Endothelial cell of umbilical vein (primary cell): ENCODE measurements around the gene EMP2. TPM values are rescaled to one million over a fixed set of nuclear protein-coding genes. Genes with fewer than 3 reads are reported as not detected.

Source experiments
- BruUV-seq: library from RNA; stranded (reverse); fragments of 400-500 nt; replicated peaks from 2 replicates; lab custom pipeline; 2021; lab: Mats Ljungman, UMichigan
- CTCF ChIA-PET: fragments of 300-600, 350-600 bp; sonication (Branson Sonifier 250); formaldehyde crosslinking; loops from one replicate; lab custom pipeline; 2021; ENCODE audit warnings: antibody characterized with exemption, inconsistent platforms; lab: Charles Lee
- POLR2A ChIA-PET: fragments of 300-600, 350-600 bp; sonication (Branson Sonifier 250); formaldehyde crosslinking; loops from one replicate; lab custom pipeline; 2021; ENCODE audit warnings: antibody characterized with exemption, inconsistent platforms; lab: Charles Lee
- DNase-seq: peaks from one replicate; pipeline ENCODE4 v3.0.0-alpha.2; 2011; ENCODE audit warnings: low read depth, low spot score
- FAIRE-seq: peaks from 2 replicates; lab custom pipeline; 2011; peaks lifted over from hg19 to GRCh38; lab: Jason Lieb, UNC
- H2AFZ ChIP-seq: 2 replicates; pipeline ENCODE4 v1.6.0; 2012; ENCODE audit warnings: low read depth, low read length, control low read depth, inconsistent platforms
- H3K27ac ChIP-seq: 2 replicates; pipeline ENCODE4 v1.5.1; 2011; ENCODE audit warnings: low read depth, mild to moderate bottlenecking, control low read depth, low read length, moderate library complexity; ENCODE audit not compliant: insufficient read depth
- H3K27me3 ChIP-seq, 2 experiments: 2 replicates each; pipeline versions ENCODE4 v1.6.0 to v1.6.1; 2011; ENCODE audit warnings: low read length in 2 of 2, mixed read lengths in 1 of 2; ENCODE audit not compliant: control insufficient read depth in 2 of 2, insufficient read depth in 2 of 2
- H3K36me3 ChIP-seq, 2 experiments: 2 replicates in 1 of 2; 3 replicates in 1 of 2; pipeline ENCODE4 v1.5.1; 2011; ENCODE audit warnings: low read length in 2 of 2, mild to moderate bottlenecking in 1 of 2, moderate library complexity in 1 of 2; ENCODE audit not compliant: control insufficient read depth in 2 of 2, insufficient read depth in 2 of 2; ENCODE audit errors: extremely low read depth in 1 of 2
- H3K4me1 ChIP-seq: 3 replicates; pipeline ENCODE4 v1.5.1; 2011; ENCODE audit warnings: mild to moderate bottlenecking, low read length; ENCODE audit not compliant: control insufficient read depth, insufficient read depth; ENCODE audit errors: extremely low read depth
- H3K4me2 ChIP-seq: 2 replicates; pipeline ENCODE4 v1.6.1; 2011; ENCODE audit warnings: low read length, control low read depth, mixed read lengths; ENCODE audit not compliant: insufficient read depth
- H3K4me3 ChIP-seq, 3 experiments: fragments of 200-600 bp in 1 of 3; sonication (generic), shearing (Covaris generic) in 1 of 3; replicated peaks in 1 of 3; 2 replicates each; pipeline ENCODE4 v1.5.1; 2011 to 2016; ENCODE audit warnings: control low read depth in 3 of 3, low read length in 3 of 3, mild to moderate bottlenecking in 2 of 3, inconsistent platforms in 1 of 3, low read depth in 1 of 3, moderate library complexity in 1 of 3; ENCODE audit not compliant: insufficient read depth in 1 of 3
- H3K79me2 ChIP-seq: 2 replicates; pipeline ENCODE4 v1.6.0; 2012; ENCODE audit warnings: low read length, inconsistent platforms; ENCODE audit not compliant: control insufficient read depth, insufficient read depth
- H3K9ac ChIP-seq: replicated peaks from 2 replicates; pipeline ENCODE3; 2011; ENCODE audit warnings: low read length, control low read depth; ENCODE audit not compliant: insufficient read depth; ENCODE audit errors: extremely low read depth
- H3K9me1 ChIP-seq: replicated peaks from 3 replicates; pipeline ENCODE4 v1.6.0; 2011; ENCODE audit warnings: mild to moderate bottlenecking, low read length; ENCODE audit not compliant: control insufficient read depth, insufficient read depth; ENCODE audit errors: extremely low read depth
- H3K9me3 ChIP-seq: replicated peaks from 2 replicates; pipeline ENCODE4 v1.5.1; 2012; ENCODE audit warnings: low read length, inconsistent platforms; ENCODE audit not compliant: control insufficient read depth, insufficient read depth
- H4K20me1 ChIP-seq: replicated peaks from 2 replicates; pipeline ENCODE3; 2011; ENCODE audit warnings: mild to moderate bottlenecking, low read length; ENCODE audit not compliant: control insufficient read depth, insufficient read depth; ENCODE audit errors: extremely low read depth
- EZH2 ChIP-seq: IDR thresholded peaks from 2 replicates; pipeline ENCODE4 v1.6.1; 2012; ENCODE audit warnings: borderline replicate concordance, low read depth, mild to moderate bottlenecking, moderate library complexity, low read length, inconsistent platforms; ENCODE audit not compliant: severe bottlenecking
- FOS ChIP-seq: IDR thresholded peaks from 2 replicates; pipeline ENCODE4 v1.6.1; 2011; ENCODE audit warnings: mild to moderate bottlenecking, low read length, moderate library complexity, borderline replicate concordance; ENCODE audit not compliant: insufficient read depth
- GATA2 ChIP-seq: IDR thresholded peaks from 2 replicates; pipeline ENCODE4 v1.7.0; 2011; ENCODE audit warnings: low read depth, mild to moderate bottlenecking, moderate library complexity, mixed read lengths, low read length; ENCODE audit not compliant: insufficient read length, insufficient read depth
- JUN ChIP-seq: IDR thresholded peaks from 2 replicates; pipeline ENCODE4 v1.6.1; 2011; ENCODE audit warnings: borderline replicate concordance, low read depth; ENCODE audit not compliant: insufficient read length, insufficient read depth
- MYC ChIP-seq: IDR thresholded peaks from one replicate; pipeline ENCODE4 v1.6.1; 2011; ENCODE audit warnings: mild to moderate bottlenecking, low read depth, low read length
- POLR2A ChIP-seq: IDR thresholded peaks from 2 replicates; pipeline ENCODE4 v1.6.1; 2012; ENCODE audit warnings: low read depth, mild to moderate bottlenecking, control low read depth, low read length
- POLR2AphosphoS5 ChIP-seq: IDR thresholded peaks from 2 replicates; pipeline ENCODE4 v1.6.1; 2012; ENCODE audit warnings: low read depth, mild to moderate bottlenecking, control low read depth, low read length, moderate library complexity; ENCODE audit not compliant: insufficient read depth
- dilution Hi-C: fragments of 300-500 bp; cut with MboI; formaldehyde crosslinking; loops from one replicate; pipeline ENCODE4 v1.15.0; 2019; ENCODE audit warnings: low sequenced_read_pairs; ENCODE audit not compliant: extremely low pct_ligation_motif_present
- intact Hi-C: fragments of 100-400 bp; cut with micrococcal nuclease; formaldehyde crosslinking; loops from one replicate; pipeline ENCODE4 v1.10.0; 2022
- polyA plus RNA-seq, 4 experiments: library from polyadenylated mRNA; depleted of rRNA in 3 of 4; stranded (reverse) in 3 of 4; unstranded in 1 of 4; fragments of >200 nt; gene quantifications; 2 replicates each; pipeline versions ENCODE4 v1.2.1 to v1.2.3, GENCODE V29; 2011 to 2012; ENCODE audit warnings: missing spikeins in 1 of 4
- total RNA-seq: library from RNA; stranded (reverse); gene quantifications from 2 replicates; pipeline ENCODE4 v1.2.3, GENCODE V29; 2021
- TF ChIP-seq, protein P1 (sequence below), 2 donors: IDR thresholded peaks; 1 replicate in 1 of 2; 2 replicates in 1 of 2; pipeline ENCODE4 v1.5.1; 2011; ENCODE audit warnings: low read length in 2 of 2, mild to moderate bottlenecking in 2 of 2, moderate library complexity in 2 of 2, control low read depth in 1 of 2, inconsistent platforms in 1 of 2, low read depth in 1 of 2; ENCODE audit not compliant: insufficient read depth in 1 of 2; ENCODE audit errors: extremely low read depth in 1 of 2
- TF ChIP-seq, protein P2 (sequence below): IDR thresholded peaks from 2 replicates; pipeline ENCODE4 v1.6.1; 2011; ENCODE audit not compliant: insufficient read depth, insufficient read length

Gene EMP2
- total and polyA plus RNA-seq, 2 donors (not counting 3 experiments of a cell fraction or from before 2014, with no cell fraction given): 19.0 to 25.5 TPM

DNA sequence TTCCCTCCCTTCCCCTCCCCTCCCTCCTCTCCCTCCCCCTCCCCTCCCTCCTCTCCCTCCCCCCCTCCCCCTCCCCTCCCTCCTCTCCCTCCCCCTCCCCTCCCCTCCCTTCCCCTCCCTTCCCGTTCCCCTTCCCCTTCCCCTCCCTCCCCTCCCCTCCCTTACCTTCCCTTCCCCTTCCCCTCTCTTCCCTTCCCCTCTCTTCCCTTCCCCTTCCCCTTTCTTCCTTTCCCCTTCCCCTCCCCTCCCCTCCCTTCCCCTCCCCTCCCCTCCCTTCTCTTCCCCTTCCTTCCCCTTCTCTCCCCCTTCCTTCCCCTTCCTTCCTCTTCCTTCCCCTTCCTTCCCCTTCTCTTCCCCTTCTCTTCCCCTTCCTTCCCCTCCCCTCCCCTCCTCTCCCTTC lies 61.1 kb downstream of the EMP2 start:
- no peaks in the 10 kb centered on the region for H3K36me3 ChIP-seq
- DNase-seq (no peak), FAIRE-seq (no peak)
- no peaks in the 10 kb centered on the region for H3K4me1 ChIP-seq
- no peak overlapping the region for H2AFZ ChIP-seq
- intact Hi-C loops (no loop called here), dilution Hi-C loops (no loop called here)
- H3K27me3 ChIP-seq: peaks cover 0 to under 1% of the 10 kb centered on the region in 2 experiments
- ChIA-PET POLR2A (no interaction called here), CTCF (interaction anchor here (1.3 to 5.8 kb wide), 4 partner anchors 8 to 399 kb away, joined by 3 to 99 read pairs (median 38); no protein-coding TSS in a partner anchor)
- H3K4me2 ChIP-seq: no peak overlapping the region
- H3K79me2 ChIP-seq: no peaks in the 10 kb centered on the region
- no TSS peak for BruUV-seq
- H3K9ac ChIP-seq: no peak overlapping the region
- H3K9me3 ChIP-seq: no peaks in the 10 kb centered on the region
- no peaks in the 10 kb centered on the region for H3K9me1 ChIP-seq
- no peak for TF ChIP-seq JUN
- TF ChIP-seq GATA2: no peak
- H4K20me1 ChIP-seq: no peaks in the 10 kb centered on the region
- no peak overlapping the region for H3K4me3 ChIP-seq
- H3K27ac ChIP-seq: no peak overlapping the region

DNA sequence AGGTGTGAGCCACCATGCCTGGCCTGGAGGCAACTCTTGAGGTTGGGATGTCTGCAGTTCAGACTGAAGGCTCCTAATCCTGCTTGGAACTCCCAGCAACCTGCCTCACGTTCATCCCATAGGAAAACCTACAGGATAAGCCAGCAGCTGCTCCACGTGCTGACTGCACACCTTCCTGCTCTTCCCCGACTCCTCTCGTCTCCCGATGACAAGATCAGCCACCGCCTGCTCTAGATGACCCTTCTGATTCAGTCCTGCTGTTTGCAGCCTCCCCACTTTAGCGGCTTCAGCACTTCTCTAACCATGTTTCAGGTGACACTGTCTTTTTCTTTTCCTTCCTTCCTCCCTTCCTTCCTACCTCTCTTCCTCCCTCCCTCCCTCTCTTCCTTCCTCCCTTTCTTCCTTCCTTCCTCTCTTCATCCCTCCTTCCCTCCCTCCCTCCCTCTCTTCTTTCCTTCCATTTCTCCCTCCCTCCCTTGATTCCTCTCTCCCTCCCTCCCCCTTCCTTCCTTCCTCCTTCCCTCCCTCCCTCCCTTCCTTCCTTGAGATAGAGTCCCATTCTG lies 61.8 kb downstream of the EMP2 start:
- CTCF ChIA-PET: interaction anchor here (1.9 to 5.8 kb wide), 2 partner anchors 218 to 400 kb away, joined by 6 to 189 read pairs; no protein-coding TSS in a partner anchor
- no peaks in the 10 kb centered on the region for H3K36me3 ChIP-seq
- no TSS peak for BruUV-seq
- no peaks in the 10 kb centered on the region for H3K9me3 ChIP-seq
- intact Hi-C loops (no loop called here), dilution Hi-C loops (no loop called here)
- no peak overlapping the region for H3K27ac ChIP-seq
- no peaks in the 10 kb centered on the region for H3K9me1 ChIP-seq
- POLR2A ChIA-PET: no interaction called here
- no peak for TF ChIP-seq JUN
- no peak for TF ChIP-seq FOS
- no peak for TF ChIP-seq POLR2AphosphoS5
- no peak for TF ChIP-seq MYC
- TF ChIP-seq EZH2: no peak
- TF ChIP-seq, protein P1, sequence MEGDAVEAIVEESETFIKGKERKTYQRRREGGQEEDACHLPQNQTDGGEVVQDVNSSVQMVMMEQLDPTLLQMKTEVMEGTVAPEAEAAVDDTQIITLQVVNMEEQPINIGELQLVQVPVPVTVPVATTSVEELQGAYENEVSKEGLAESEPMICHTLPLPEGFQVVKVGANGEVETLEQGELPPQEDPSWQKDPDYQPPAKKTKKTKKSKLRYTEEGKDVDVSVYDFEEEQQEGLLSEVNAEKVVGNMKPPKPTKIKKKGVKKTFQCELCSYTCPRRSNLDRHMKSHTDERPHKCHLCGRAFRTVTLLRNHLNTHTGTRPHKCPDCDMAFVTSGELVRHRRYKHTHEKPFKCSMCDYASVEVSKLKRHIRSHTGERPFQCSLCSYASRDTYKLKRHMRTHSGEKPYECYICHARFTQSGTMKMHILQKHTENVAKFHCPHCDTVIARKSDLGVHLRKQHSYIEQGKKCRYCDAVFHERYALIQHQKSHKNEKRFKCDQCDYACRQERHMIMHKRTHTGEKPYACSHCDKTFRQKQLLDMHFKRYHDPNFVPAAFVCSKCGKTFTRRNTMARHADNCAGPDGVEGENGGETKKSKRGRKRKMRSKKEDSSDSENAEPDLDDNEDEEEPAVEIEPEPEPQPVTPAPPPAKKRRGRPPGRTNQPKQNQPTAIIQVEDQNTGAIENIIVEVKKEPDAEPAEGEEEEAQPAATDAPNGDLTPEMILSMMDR (IDR thresholded peaks at IDR 0.05; ENCODE audit: extremely low read depth in 1 of 2, insufficient read depth in 1 of 2, low read depth in 1 of 2, low read length in 2 of 2): no peak
- TF ChIP-seq, protein P2, sequence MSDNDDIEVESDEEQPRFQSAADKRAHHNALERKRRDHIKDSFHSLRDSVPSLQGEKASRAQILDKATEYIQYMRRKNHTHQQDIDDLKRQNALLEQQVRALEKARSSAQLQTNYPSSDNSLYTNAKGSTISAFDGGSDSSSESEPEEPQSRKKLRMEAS: no peak
- no peak for TF ChIP-seq POLR2A
- TF ChIP-seq GATA2: no peak
- H3K4me2 ChIP-seq: no peak overlapping the region
- no peak overlapping the region for H2AFZ ChIP-seq
- no peaks in the 10 kb centered on the region for H3K79me2 ChIP-seq
- H3K4me1 ChIP-seq: no peaks in the 10 kb centered on the region
- FAIRE-seq (no peak), DNase-seq (no peak)
- H4K20me1 ChIP-seq: no peaks in the 10 kb centered on the region
- H3K9ac ChIP-seq: no peak overlapping the region
- peaks cover 0 to 4% of the 10 kb centered on the region in 2 experiments for H3K27me3 ChIP-seq
- no peak overlapping the region for H3K4me3 ChIP-seq
